HG03520 (cell line): ENCODE measurements around the gene ADGRF5.

Experiments
- ATAC-seq: cut with Tn5 transposase; IDR thresholded peaks from one replicate; pipeline ENCODE4 v1.9.1; 2021; ENCODE audit warnings: mild to moderate bottlenecking, moderate library complexity; ENCODE audit not compliant: unreplicated experiment

The ADGRF5 gene

GRCh38 chr6:46931416-46931815, 9.7 kb upstream of the ADGRF5 start:
- ATAC-seq: no peak

GRCh38 chr6:46930331-46930730, 8.6 kb upstream of the ADGRF5 start:
- no peak for ATAC-seq

DNA sequence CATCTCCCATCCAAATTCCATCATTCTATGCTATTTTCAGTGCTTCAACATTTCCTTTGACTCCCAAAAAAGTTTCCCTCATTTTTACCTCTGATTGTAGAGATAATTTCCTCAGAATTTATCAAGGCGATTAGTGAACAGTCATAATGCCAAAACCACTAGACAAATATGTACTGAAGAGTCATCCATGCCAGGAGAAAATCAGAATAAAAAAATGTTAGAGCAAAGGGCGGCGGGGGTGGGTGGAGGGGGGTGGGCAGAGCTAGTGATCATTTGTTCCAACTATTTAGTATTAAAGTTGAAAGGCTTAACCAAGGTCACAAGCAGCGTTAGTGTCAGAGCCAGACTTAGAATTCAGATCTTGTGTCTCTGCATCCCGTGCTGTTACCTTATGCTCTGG, 5.3 kb upstream of the ADGRF5 start:
- ATAC-seq: no peak

- ATAC-seq: no peak
Measured at GRCh38 chr6:46926481-46926880, 4.7 kb upstream of the ADGRF5 start.

- no peak for ATAC-seq
Measured at GRCh38 chr6:46925563-46926253, 4.0 kb upstream of the ADGRF5 start.

- no peak for ATAC-seq
Measured at GRCh38 chr6:46923476-46923875, 1.7 kb upstream of the ADGRF5 start.

- ATAC-seq: no peak
Measured at GRCh38 chr6:46921059-46921458, 679 bp downstream of the ADGRF5 start.

GRCh38 chr6:46918806-46919205, 2.9 kb downstream of the ADGRF5 start:
- ATAC-seq: no peak

- ATAC-seq: no peak
Measured at GRCh38 chr6:46917002-46917545, 4.7 kb downstream of the ADGRF5 start.

DNA sequence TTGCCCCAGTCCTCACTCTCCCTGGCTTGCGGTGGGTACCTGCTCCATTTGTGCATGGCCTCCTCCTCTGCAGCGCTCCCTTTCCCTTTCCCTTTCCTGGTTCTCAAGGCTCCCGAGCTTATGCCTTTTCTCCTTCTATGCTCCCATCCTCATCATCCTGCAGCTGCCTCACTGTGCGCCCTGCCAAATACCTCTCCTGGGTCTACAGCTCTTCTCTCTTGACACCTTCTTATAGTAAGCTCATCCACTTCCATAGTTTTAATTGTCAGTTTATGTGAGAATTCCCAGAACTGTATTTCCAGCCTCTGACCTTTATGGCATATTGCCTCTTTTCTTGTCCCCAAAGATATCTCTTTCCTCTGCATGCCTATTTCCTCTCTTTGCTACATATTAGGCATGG, 5.9 kb downstream of the ADGRF5 start:
- ATAC-seq: no peak

GRCh38 chr6:46915380-46915779, 6.4 kb downstream of the ADGRF5 start:
- no peak for ATAC-seq

DNA sequence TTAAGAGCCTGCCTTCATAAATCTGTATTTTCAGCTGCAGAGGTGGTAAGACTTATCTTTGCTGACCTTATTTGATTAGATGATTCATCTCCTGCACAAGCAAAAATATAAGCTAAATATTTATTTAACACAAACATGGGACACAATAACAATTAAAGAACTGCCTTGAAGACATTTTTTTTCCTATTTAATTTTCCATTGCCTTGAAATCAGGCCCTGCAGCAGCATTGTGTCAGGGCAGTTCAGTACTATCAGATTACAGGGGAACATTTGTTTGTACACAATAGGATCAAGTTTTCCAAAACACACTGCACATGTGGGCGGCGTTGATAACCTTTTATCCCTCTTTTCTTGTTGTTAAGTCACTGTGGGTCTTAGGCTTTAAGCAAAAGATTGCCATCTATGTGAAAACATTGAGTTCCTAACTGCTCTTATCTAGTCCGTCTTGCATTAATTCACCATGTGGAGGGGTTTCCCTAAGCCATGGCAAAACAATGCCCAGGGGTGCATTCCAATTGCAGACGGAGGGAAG, 7.4 kb downstream of the ADGRF5 start:
- ATAC-seq: no peak

DNA sequence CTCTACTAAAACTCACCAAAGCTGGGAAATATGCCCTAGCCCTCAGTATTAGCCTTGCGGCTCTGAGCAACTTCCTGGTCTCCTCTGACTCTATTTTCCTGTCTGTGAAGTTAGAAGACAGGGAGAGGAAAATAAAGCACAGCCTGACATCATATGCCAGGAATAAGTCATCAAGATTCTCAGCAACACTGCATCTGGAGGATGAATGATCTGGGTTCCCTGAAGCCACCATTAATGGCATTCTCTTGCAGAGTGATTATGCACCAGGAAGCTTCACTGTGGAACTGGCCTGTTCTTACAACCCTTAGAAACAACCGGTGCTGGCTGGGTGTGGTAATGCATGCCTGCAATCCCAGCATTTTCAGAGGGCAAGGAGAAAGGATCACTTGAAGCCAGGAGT, 12.4 kb downstream of the ADGRF5 start:
- no peak for ATAC-seq

DNA sequence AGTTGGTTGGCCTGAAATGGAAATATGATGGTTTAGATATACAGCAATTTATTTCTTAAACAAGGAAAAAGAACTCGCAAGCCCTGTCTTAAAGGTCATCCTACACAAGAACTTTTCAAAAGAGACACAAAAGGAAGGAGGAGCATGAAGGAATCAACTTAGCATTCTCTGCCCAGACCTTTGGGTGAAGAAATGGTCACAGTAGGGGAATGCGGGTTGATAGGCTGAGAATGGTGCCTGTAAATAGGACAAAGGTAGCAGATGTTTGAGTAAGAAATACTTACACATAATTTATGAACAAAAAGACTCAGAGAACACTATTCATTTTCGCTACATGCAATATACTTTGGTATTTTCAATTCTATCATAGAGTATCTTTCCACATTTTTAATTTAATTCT, 15.0 kb downstream of the ADGRF5 start:
- ATAC-seq: no peak

DNA sequence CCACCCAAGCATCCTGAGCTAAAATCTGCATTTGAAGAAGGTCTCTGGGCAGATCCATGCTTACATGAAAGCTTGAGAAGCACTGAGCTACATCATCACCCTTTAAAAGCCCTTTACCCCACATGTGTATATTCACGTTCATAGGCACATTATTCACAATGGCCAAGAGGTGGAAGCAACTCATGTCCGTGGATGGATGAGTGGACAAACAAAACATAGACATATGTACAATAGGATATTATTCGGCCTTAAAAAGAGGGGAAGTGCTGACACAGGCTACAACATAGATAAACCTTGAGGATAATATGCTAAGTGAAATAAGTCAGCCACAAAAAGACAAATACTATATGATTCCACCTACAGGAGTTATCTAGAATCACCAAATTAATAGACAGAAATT, 17.6 kb downstream of the ADGRF5 start:
- ATAC-seq: no peak

GRCh38 chr6:46903175-46903574, 18.6 kb downstream of the ADGRF5 start:
- ATAC-seq: no peak

GRCh38 chr6:46901882-46902314, 19.8 kb downstream of the ADGRF5 start:
- no peak for ATAC-seq

GRCh38 chr6:46900266-46900665, 21.5 kb downstream of the ADGRF5 start:
- ATAC-seq: no peak

DNA sequence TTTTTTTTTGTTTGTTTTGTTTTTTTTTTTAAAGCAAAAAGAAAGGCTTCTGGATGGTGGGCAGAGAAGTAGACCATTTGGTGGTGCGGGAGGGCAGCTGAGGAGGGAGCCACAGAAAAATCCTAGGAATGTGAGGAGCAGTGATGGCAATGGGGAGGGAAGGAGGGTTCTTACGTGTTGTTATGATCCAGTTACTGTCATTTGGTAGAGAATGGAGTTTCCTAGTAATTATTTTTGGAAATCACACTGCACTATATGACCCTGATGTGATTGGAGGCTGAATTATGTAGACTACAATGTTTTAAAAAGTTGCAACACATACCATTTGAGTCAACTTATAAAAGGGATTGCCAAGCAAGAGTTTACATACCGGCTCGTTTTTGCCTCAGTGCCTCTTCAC, 22.1 kb downstream of the ADGRF5 start:
- ATAC-seq: no peak

DNA sequence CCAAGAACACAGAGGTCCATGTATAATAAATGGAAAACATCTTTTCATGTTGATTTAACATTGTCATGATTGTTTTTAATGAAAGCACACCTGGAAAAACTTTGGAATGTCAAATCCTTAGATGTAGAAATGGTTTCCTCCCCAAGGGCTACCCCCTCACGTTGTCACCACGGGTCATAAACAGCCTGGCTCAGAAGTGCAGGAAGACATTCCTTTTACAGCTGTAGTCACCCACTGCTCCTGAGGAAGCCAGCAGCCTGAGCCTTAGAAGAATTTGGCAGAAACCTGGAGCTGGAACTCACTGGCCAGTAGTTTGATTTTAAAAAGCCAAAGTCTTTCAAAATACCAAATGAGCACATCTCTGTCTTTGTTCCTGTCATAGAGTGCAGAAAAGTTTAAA, 23.7 kb downstream of the ADGRF5 start:
- ATAC-seq: no peak

DNA sequence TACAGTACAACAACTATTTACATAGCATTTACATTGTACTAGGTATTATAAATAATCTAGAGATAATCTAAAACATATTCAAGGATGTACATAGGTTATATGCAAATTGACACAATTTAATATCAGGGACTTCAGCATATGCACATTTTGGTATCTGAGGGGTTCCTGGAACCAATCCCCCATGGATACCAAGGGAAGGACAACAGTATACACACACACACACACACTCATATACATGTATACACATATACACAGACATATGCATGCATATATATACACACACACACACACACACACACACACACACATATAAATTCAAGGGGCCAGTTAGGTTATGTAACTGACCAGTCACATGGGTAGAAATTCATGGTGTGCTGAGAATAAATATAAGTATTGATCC, 24.9 kb downstream of the ADGRF5 start:
- ATAC-seq: no peak

- ATAC-seq: no peak
Measured at GRCh38 chr6:46895930-46896329, 25.8 kb downstream of the ADGRF5 start.

GRCh38 chr6:46894433-46894832, 27.3 kb downstream of the ADGRF5 start:
- ATAC-seq: no peak
